Ovary (tissue), 3 donors: ENCODE data around the gene FRG2.
"Not testable (repeated sequence)": the region's sequence is repeated elsewhere in the genome, so short reads cannot be mapped to it uniquely, and the experiment has no call there.

Experiments
- POLR2A ChIP-seq: fragments of 450-650 bp; IDR thresholded peaks from one replicate; pipeline ENCODE4 v1.6.1; 2017; ENCODE audit warnings: antibody characterized with exemption, mild to moderate bottlenecking, moderate library complexity
- TF ChIP-seq, protein P1 (sequence below), 3 donors: fragments of 450-650 bp in 2 of 3; fragments of 200-600 bp in 1 of 3; IDR thresholded peaks; one replicate each; pipeline versions ENCODE4 v1.5.1 to v1.8.0; 2016 to 2022; ENCODE audit warnings: antibody characterized with exemption in 3 of 3, mild to moderate bottlenecking in 1 of 3
- donor health status: DM: no; HTN: no; CAD: no.

GRCh38 chr4:189985651-189986243 is 41.3 kb downstream of the FRG2 start:
- TF ChIP-seq, protein P1, sequence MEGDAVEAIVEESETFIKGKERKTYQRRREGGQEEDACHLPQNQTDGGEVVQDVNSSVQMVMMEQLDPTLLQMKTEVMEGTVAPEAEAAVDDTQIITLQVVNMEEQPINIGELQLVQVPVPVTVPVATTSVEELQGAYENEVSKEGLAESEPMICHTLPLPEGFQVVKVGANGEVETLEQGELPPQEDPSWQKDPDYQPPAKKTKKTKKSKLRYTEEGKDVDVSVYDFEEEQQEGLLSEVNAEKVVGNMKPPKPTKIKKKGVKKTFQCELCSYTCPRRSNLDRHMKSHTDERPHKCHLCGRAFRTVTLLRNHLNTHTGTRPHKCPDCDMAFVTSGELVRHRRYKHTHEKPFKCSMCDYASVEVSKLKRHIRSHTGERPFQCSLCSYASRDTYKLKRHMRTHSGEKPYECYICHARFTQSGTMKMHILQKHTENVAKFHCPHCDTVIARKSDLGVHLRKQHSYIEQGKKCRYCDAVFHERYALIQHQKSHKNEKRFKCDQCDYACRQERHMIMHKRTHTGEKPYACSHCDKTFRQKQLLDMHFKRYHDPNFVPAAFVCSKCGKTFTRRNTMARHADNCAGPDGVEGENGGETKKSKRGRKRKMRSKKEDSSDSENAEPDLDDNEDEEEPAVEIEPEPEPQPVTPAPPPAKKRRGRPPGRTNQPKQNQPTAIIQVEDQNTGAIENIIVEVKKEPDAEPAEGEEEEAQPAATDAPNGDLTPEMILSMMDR (IDR thresholded peaks at IDR 0.05), result not testable (repeated sequence)
- not testable (repeated sequence) for TF ChIP-seq POLR2A
